ENCODE data around the gene HRH1. TPM values are rescaled to one million over a fixed set of nuclear protein-coding genes. Genes with fewer than 3 reads are reported as not detected.

The HRH1 gene
- total and polyA plus RNA-seq, 10 of the 15 experiments (the other 5 are each of a cell fraction or from before 2014, with no cell fraction given): not detected

DNA sequence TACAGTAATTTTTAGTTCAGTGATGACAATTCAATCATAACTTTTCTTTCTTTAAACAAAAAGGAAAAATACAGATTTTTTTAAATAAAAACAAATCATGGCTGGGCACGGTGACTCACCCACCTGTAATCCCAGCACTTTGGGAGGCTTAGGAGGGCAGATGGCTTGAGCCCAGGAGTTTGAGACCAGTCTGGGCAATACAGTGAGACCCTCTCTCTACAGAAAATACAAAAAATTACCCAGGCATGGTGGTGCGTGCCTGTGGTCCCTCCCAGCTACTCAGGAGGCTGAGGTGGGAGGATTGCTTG, 92.3 kb downstream of the HRH1 start:
- WGBS (ENCODE audit: insufficient coverage, insufficient replicate concordance, low lambda C conversion rate, missing lambda C conversion rate): 49% methylated on average over 2 of the region's 2 CpGs
- ChIA-PET SMC1A (ENCODE audit: uncharacterized antibody, unreplicated experiment) (interaction anchor here (1.4 kb wide), 1 partner anchor 8 kb away, joined by 4 read pairs; no protein-coding TSS in a partner anchor), POLR2A (no interaction called here), RAD21 (ENCODE audit: unreplicated experiment) (interaction anchor here (3.2 kb wide), 1 partner anchor 88 kb away, joined by 12 read pairs; no protein-coding TSS in a partner anchor), CTCF (interaction anchor here (0.7 kb wide), 1 partner anchor 88 kb away, joined by 3 read pairs; no protein-coding TSS in a partner anchor)
- in situ Hi-C loops (cut with MboI): no loop called here
- no peaks in the 10 kb centered on the region for H3K36me3 ChIP-seq (ENCODE audit: control insufficient read depth in 2 of 2, insufficient read depth in 2 of 2, low read length in 1 of 2)
- H3K79me2 ChIP-seq (ENCODE audit: control insufficient read depth, insufficient read depth, low read length): no peaks in the 10 kb centered on the region
- FAIRE-seq (no peak), ATAC-seq (no peak), DNase-seq (ENCODE audit: low read depth, low spot score) (no peak)
- no peaks in the 10 kb centered on the region for H3K27me3 ChIP-seq (replicated peaks in 1 of 2; ENCODE audit: control insufficient read depth in 2 of 2, insufficient read depth in 2 of 2, low read length in 1 of 2)
- BruUV-seq (replicated peaks): no TSS peak
- no peaks in the 10 kb centered on the region for H4K20me1 ChIP-seq (ENCODE audit: control insufficient read depth, insufficient read depth)
- H3K9me3 ChIP-seq (replicated peaks; ENCODE audit: control insufficient read depth, insufficient read depth, low read length): no peaks in the 10 kb centered on the region; the same call in 2 of the 3 replicates
- intact Hi-C loops (cut with micrococcal nuclease; ENCODE audit: unreplicated experiment): no loop called here
- no peak overlapping the region for H3K4me3 ChIP-seq
- no peak overlapping the region for H3K9ac ChIP-seq (ENCODE audit: control insufficient read depth, insufficient read depth, low read length)
- no peak overlapping the region for H2AFZ ChIP-seq (ENCODE audit: control insufficient read depth, low read depth, low read length)
- no peak overlapping the region for H3K27ac ChIP-seq (ENCODE audit: control insufficient read depth, insufficient read depth)
- H3K4me2 ChIP-seq (ENCODE audit: control insufficient read depth, insufficient read depth): no peak overlapping the region
- H3K4me1 ChIP-seq (ENCODE audit: control insufficient read depth, insufficient read depth, low read length): no peaks in the 10 kb centered on the region
- TF ChIP-seq, protein P1, sequence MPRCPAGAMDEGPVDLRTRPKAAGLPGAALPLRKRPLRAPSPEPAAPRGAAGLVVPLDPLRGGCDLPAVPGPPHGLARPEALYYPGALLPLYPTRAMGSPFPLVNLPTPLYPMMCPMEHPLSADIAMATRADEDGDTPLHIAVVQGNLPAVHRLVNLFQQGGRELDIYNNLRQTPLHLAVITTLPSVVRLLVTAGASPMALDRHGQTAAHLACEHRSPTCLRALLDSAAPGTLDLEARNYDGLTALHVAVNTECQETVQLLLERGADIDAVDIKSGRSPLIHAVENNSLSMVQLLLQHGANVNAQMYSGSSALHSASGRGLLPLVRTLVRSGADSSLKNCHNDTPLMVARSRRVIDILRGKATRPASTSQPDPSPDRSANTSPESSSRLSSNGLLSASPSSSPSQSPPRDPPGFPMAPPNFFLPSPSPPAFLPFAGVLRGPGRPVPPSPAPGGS (IDR thresholded peaks at IDR 0.05; ENCODE audit: borderline replicate concordance, insufficient read depth, low read depth, low read length, poor library complexity, severe bottlenecking): no peak
- TF ChIP-seq ZNF217 (IDR thresholded peaks at IDR 0.05) (no peak), TCF7 (IDR thresholded peaks at IDR 0.05; ENCODE audit: borderline replicate concordance) (no peak)

DNA sequence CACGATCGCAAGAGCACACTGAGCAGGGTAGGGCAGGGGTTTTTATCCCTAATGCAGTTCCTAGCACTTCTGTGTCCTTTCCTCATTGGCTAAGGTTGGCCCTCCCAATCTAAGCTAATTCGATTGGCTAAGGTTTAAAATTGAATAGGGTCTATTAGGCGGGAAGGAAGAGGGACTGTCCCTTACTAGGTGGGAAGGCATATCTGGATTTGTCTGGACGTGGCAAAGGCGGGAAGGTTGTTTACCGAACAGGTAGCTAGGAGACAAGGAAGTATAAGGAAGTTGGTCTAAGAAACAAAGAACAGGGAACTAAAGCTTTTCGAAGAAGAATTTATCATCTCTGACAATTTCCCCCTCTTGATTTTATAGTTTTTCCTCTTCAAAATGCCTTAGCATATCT, 93.1 kb downstream of the HRH1 start:
- ATAC-seq (no peak), FAIRE-seq (no peak), DNase-seq (ENCODE audit: low read depth, low spot score) (no peak)
- H3K9me3 ChIP-seq (replicated peaks; ENCODE audit: control insufficient read depth, insufficient read depth, low read length): no peaks in the 10 kb centered on the region
- H3K9ac ChIP-seq (ENCODE audit: control insufficient read depth, insufficient read depth, low read length): no peak overlapping the region
- no peak overlapping the region for H3K4me2 ChIP-seq (ENCODE audit: control insufficient read depth, insufficient read depth)
- H2AFZ ChIP-seq (ENCODE audit: control insufficient read depth, low read depth, low read length): no peak overlapping the region
- no peaks in the 10 kb centered on the region for H3K36me3 ChIP-seq (ENCODE audit: control insufficient read depth in 2 of 2, insufficient read depth in 2 of 2, low read length in 1 of 2)
- H3K79me2 ChIP-seq (ENCODE audit: control insufficient read depth, insufficient read depth, low read length): no peaks in the 10 kb centered on the region
- BruUV-seq (replicated peaks): no TSS peak
- no peaks in the 10 kb centered on the region for H3K27me3 ChIP-seq (replicated peaks in 1 of 2; ENCODE audit: control insufficient read depth in 2 of 2, insufficient read depth in 2 of 2, low read length in 1 of 2)
- no peaks in the 10 kb centered on the region for H4K20me1 ChIP-seq (ENCODE audit: control insufficient read depth, insufficient read depth)
- H3K4me1 ChIP-seq (ENCODE audit: control insufficient read depth, insufficient read depth, low read length): no peaks in the 10 kb centered on the region
- WGBS (ENCODE audit: insufficient coverage, insufficient replicate concordance, low lambda C conversion rate, missing lambda C conversion rate): 62% methylated on average over 7 of the region's 8 CpGs
- ChIA-PET RAD21 (ENCODE audit: unreplicated experiment) (no interaction called here), SMC1A (ENCODE audit: uncharacterized antibody, unreplicated experiment) (interaction anchor here (1.2 to 1.7 kb wide), 3 partner anchors 9 to 25 kb away, joined by 4 to 5 read pairs (median 4); partner anchors contain the start of gene ATG7), POLR2A (no interaction called here), CTCF (interaction anchor here (1.6 kb wide), 1 partner anchor 10 kb away, joined by 5 read pairs; no protein-coding TSS in a partner anchor)
- intact Hi-C loops (cut with micrococcal nuclease; ENCODE audit: unreplicated experiment): no loop called here
- no peak overlapping the region for H3K27ac ChIP-seq (ENCODE audit: control insufficient read depth, insufficient read depth)
- no peak overlapping the region for H3K4me3 ChIP-seq
- in situ Hi-C loops (cut with MboI): no loop called here
- TF ChIP-seq FOS (IDR thresholded peaks at IDR 0.05; ENCODE audit: borderline replicate concordance, extremely low read depth, insufficient read length) (no peak), SRF (IDR thresholded peaks at IDR 0.05; ENCODE audit: low read depth in 2 of 2, low read length in 2 of 2) (no peak), FOXM1 (IDR thresholded peaks at IDR 0.05; ENCODE audit: low read depth, low read length) (no peak), RBBP5 (conservative IDR thresholded peaks at IDR 0.05) (no peak), CEBPB (IDR thresholded peaks at IDR 0.05; ENCODE audit: borderline replicate concordance in 1 of 2, low read depth in 2 of 2, low read length in 2 of 2) (no peak), ZBED1 (IDR thresholded peaks at IDR 0.05; ENCODE audit: borderline replicate concordance) (no peak), IKZF1 (conservative IDR thresholded peaks at IDR 0.05) (no peak)
- TF ChIP-seq, protein P2, sequence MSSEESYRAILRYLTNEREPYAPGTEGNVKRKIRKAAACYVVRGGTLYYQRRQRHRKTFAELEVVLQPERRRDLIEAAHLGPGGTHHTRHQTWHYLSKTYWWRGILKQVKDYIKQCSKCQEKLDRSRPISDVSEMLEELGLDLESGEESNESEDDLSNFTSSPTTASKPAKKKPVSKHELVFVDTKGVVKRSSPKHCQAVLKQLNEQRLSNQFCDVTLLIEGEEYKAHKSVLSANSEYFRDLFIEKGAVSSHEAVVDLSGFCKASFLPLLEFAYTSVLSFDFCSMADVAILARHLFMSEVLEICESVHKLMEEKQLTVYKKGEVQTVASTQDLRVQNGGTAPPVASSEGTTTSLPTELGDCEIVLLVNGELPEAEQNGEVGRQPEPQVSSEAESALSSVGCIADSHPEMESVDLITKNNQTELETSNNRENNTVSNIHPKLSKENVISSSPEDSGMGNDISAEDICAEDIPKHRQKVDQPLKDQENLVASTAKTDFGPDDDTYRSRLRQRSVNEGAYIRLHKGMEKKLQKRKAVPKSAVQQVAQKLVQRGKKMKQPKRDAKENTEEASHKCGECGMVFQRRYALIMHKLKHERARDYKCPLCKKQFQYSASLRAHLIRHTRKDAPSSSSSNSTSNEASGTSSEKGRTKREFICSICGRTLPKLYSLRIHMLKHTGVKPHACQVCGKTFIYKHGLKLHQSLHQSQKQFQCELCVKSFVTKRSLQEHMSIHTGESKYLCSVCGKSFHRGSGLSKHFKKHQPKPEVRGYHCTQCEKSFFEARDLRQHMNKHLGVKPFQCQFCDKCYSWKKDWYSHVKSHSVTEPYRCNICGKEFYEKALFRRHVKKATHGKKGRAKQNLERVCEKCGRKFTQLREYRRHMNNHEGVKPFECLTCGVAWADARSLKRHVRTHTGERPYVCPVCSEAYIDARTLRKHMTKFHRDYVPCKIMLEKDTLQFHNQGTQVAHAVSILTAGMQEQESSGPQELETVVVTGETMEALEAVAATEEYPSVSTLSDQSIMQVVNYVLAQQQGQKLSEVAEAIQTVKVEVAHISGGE (CRISPR knock-in tag; IDR thresholded peaks at IDR 0.05): no peak
